Epithelial cell of esophagus (primary cell): ENCODE results near the gene HTR3B.
"Not testable (repeated sequence)": the region's sequence is repeated elsewhere in the genome, so short reads cannot be mapped to it uniquely, and the experiment has no call there.

Source experiments
- DNase-seq: peaks from one replicate; pipeline ENCODE4 v3.0.0; 2010; ENCODE audit warnings: low read depth
- H3K4me3 ChIP-seq: 2 replicates; pipeline ENCODE4 v1.5.1; 2011; ENCODE audit warnings: mild to moderate bottlenecking, low read length, control low read depth
- CTCF ChIP-seq: IDR thresholded peaks from 2 replicates; pipeline ENCODE4 v1.5.1; 2011; ENCODE audit warnings: low read depth, mild to moderate bottlenecking, low read length, control low read depth, inconsistent platforms; ENCODE audit not compliant: insufficient read depth; ENCODE audit errors: missing control alignments

HTR3B gene

GRCh38 chr11:113926273-113927197, 21.9 kb downstream of the HTR3B start:
- TF ChIP-seq CTCF = no peak
- H3K4me3 ChIP-seq = no peak overlapping the region
- peak; percentile 25 for DNase-seq

- no peak for DNase-seq
- no peak overlapping the region for H3K4me3 ChIP-seq
- no peak for TF ChIP-seq CTCF
Measured at GRCh38 chr11:113928311-113928710, 23.7 kb downstream of the HTR3B start.

GRCh38 chr11:113932788-113933187, 28.2 kb downstream of the HTR3B start:
- no peak for DNase-seq
- no peak for TF ChIP-seq CTCF

GRCh38 chr11:113934193-113934592, 29.6 kb downstream of the HTR3B start:
- not testable (repeated sequence) for DNase-seq, H3K4me3 ChIP-seq

More at GRCh38 chr11:113932788-113933187, 28.2 kb downstream of the HTR3B start:
- no peak overlapping the region for H3K4me3 ChIP-seq

GRCh38 chr11:113934761-113935160, 30.2 kb downstream of the HTR3B start:
- DNase-seq = no peak
- TF ChIP-seq CTCF = no peak
- H3K4me3 ChIP-seq = no peak overlapping the region

GRCh38 chr11:113935858-113936257, 31.3 kb downstream of the HTR3B start:
- DNase-seq = no peak
- TF ChIP-seq CTCF = no peak
- H3K4me3 ChIP-seq = no peak overlapping the region

- DNase-seq = no peak
- no peak for TF ChIP-seq CTCF
- H3K4me3 ChIP-seq = no peak overlapping the region
Measured at GRCh38 chr11:113937918-113938317, 33.3 kb downstream of the HTR3B start.
